Kidney epithelial cell (primary cell): ENCODE measurements around the gene PDGFRA. TPM values are rescaled to one million over a fixed set of nuclear protein-coding genes. Genes with fewer than 3 reads are reported as not detected.

Experiments
- DNase-seq: peaks from one replicate; pipeline ENCODE4 v3.0.0-alpha.2; 2010; ENCODE audit warnings: low read depth
- H3K27me3 ChIP-seq: 2 replicates; pipeline ENCODE4 v1.6.0; 2011; ENCODE audit warnings: low read length; ENCODE audit not compliant: control insufficient read depth, insufficient read depth
- H3K36me3 ChIP-seq: 2 replicates; pipeline ENCODE4 v1.5.1; 2011; ENCODE audit warnings: low read length; ENCODE audit not compliant: control insufficient read depth, insufficient read depth
- H3K4me3 ChIP-seq: 2 replicates; pipeline ENCODE4 v1.5.1; 2011; ENCODE audit warnings: low read depth, mild to moderate bottlenecking, control low read depth, low read length
- CTCF ChIP-seq: IDR thresholded peaks from 2 replicates; pipeline ENCODE4 v1.5.1; 2011; ENCODE audit warnings: mild to moderate bottlenecking, moderate library complexity, low read length, control low read depth, inconsistent platforms; ENCODE audit not compliant: insufficient read depth, poor library complexity, severe bottlenecking
- total RNA-seq: library from RNA; depleted of rRNA; stranded (reverse); fragments of >200 nt; gene quantifications from 2 replicates; pipeline ENCODE4 v1.2.3, GENCODE V29; 2015

PDGFRA gene
- total RNA-seq, 1 donor from 2014 or later, result 2.1 TPM

GRCh38 chr4:54213001-54213400, 16.1 kb upstream of the PDGFRA start:
- no peak for TF ChIP-seq CTCF
- Histone ChIP-seq H3K4me3 (no peak overlapping the region), H3K36me3 (no peaks in the 10 kb centered on the region), H3K27me3 (peaks cover under 1% of the 10 kb centered on the region)
- DNase-seq, result no peak

- H3K4me3 ChIP-seq, result no peak overlapping the region
- no peaks in the 10 kb centered on the region for H3K36me3 ChIP-seq
- H3K27me3 ChIP-seq, result peaks cover 2% of the 10 kb centered on the region
- no peak for TF ChIP-seq CTCF
- DNase-seq, result no peak
Observed at GRCh38 chr4:54213761-54214160, 15.3 kb upstream of the PDGFRA start.

- no peak for TF ChIP-seq CTCF
- DNase-seq, result no peak
- no peaks in the 10 kb centered on the region for H3K36me3 ChIP-seq
Observed at GRCh38 chr4:54215379-54216077, 13.6 kb upstream of the PDGFRA start.

GRCh38 chr4:54217642-54218495, 11.2 kb upstream of the PDGFRA start:
- H3K36me3 ChIP-seq, result no peaks in the 10 kb centered on the region
- TF ChIP-seq CTCF, result peak; percentile 87
- H3K27me3 ChIP-seq, result peaks cover 2% of the 10 kb centered on the region
- H3K4me3 ChIP-seq, result peak overlapping the region; percentile 30
- no peak for DNase-seq

More at GRCh38 chr4:54215379-54216077, 13.6 kb upstream of the PDGFRA start:
- Histone ChIP-seq H3K27me3 (peaks cover 2% of the 10 kb centered on the region), H3K4me3 (no peak overlapping the region)

- H3K36me3 ChIP-seq, result no peaks in the 10 kb centered on the region
- no peak for TF ChIP-seq CTCF
- peaks cover 6% of the 10 kb centered on the region for H3K27me3 ChIP-seq
- no peak for DNase-seq
- H3K4me3 ChIP-seq, result no peak overlapping the region
Observed at GRCh38 chr4:54218736-54219135, 10.4 kb upstream of the PDGFRA start.
